ENCODE measurements around the gene KIRREL3.

GRCh38 chr11:126502982-126503381, 497.6 kb downstream of the KIRREL3 start:
- no peak for TF ChIP-seq EZH2 (IDR thresholded peaks at IDR 0.05)
- TF ChIP-seq POLR2AphosphoS5 (IDR thresholded peaks at IDR 0.05; ENCODE audit: borderline replicate concordance, low read depth, low read length) = no peak

Data from SK-N-MC (cell line).